Measurements from ENCODE around the gene KRT77. TPM values are rescaled to one million over a fixed set of nuclear protein-coding genes. Genes with fewer than 3 reads are reported as not detected.

The KRT77 gene
- total and polyA plus RNA-seq, 7 donors, result 0.01 to 0.04 TPM; not detected in 5

DNA sequence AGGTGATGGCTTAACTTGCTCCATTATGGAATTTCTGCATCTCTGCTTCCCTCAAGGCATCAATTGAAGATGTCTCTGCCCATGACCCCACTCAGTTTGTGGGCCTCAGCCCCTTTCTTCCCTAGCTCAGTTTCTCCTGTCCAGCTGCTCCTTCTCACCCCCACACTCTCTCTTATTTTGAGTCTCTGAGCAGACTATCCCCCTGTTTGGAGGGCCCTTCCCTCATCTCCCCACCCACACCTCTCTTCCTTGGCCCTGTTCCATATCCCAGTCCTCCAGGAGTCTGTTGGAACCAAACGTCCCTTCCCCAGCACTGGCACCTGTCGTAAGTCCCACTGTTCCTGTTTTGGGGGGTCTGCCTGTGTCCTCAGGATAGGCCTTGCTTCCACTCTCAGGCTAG, 14.8 kb downstream of the KRT77 start:
- TF ChIP-seq, protein P1, sequence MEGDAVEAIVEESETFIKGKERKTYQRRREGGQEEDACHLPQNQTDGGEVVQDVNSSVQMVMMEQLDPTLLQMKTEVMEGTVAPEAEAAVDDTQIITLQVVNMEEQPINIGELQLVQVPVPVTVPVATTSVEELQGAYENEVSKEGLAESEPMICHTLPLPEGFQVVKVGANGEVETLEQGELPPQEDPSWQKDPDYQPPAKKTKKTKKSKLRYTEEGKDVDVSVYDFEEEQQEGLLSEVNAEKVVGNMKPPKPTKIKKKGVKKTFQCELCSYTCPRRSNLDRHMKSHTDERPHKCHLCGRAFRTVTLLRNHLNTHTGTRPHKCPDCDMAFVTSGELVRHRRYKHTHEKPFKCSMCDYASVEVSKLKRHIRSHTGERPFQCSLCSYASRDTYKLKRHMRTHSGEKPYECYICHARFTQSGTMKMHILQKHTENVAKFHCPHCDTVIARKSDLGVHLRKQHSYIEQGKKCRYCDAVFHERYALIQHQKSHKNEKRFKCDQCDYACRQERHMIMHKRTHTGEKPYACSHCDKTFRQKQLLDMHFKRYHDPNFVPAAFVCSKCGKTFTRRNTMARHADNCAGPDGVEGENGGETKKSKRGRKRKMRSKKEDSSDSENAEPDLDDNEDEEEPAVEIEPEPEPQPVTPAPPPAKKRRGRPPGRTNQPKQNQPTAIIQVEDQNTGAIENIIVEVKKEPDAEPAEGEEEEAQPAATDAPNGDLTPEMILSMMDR (IDR thresholded peaks at IDR 0.05), result no peak
- peaks cover 0 to 55% (median 15%) of the 10 kb centered on the region in 3 donors for H3K27me3 ChIP-seq (ENCODE audit: insufficient read depth in 3 of 3, low read length in 2 of 3)
- ATAC-seq (no peak), DNase-seq (no peak)
- no peak overlapping the region for H3K27ac ChIP-seq
- intact Hi-C loops (cut with DNase I), result no loop called here
- H3K9me3 ChIP-seq, result no peaks in the 10 kb centered on the region
- 56 to 65% (median 64%) methylated on average over 2 of the region's 2 CpGs for WGBS, 3 donors
- no peak overlapping the region for H3K4me3 ChIP-seq
- H3K36me3 ChIP-seq (ENCODE audit: insufficient read depth in 1 of 2, low read depth in 1 of 2), result no peaks in the 10 kb centered on the region
- H3K4me1 ChIP-seq, result no peaks in the 10 kb centered on the region

DNA sequence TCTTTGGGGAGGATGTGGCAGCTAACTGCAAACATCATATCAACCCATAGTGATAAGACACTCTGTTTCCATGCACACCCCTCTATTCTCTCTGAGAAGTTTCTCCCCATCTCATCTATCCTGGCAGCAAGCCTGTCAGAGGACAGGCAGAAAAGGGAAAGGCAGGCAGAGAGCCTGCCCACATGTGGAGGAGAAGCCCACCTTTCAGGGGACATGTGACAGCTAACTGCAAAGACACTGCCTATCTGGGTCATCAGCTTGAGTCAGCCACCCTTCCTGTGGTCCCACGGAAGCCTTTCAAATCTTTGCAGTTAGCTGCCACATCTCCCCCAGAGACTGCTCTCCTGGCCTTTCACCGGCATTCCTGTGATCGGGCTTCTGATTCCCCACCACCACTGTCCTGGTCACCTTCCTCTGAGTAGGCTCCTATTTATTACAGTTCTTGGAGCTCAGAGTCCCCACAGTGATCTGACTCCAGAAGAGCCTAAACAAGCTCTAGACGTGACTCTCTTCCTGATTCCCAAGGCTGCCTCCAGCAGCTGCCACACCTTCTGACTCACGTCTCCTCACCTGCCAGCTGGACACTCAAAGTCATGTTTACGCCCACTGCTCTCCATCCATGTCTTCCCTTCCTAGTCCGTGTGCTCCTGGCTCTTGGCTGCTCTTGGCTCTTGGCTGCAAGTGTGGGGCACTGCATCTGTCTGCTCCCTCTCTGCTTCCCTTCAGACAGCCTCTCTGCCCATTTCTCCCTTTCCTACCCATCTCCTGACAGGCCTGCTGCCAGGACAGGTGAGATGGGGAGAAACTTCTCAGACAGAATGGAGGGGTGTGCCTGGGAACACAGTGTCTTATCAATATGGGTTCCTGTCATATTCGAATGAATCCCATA, 15.6 kb downstream of the KRT77 start:
- H3K4me3 ChIP-seq, result no peak overlapping the region
- 63 to 75% (median 66%) methylated on average over 8 of the region's 8 CpGs for WGBS, 3 donors
- peaks cover 0 to 50% (median 10%) of the 10 kb centered on the region in 3 donors for H3K27me3 ChIP-seq (ENCODE audit: insufficient read depth in 3 of 3, low read length in 2 of 3)
- H3K4me1 ChIP-seq, result no peaks in the 10 kb centered on the region
- intact Hi-C loops (cut with DNase I), result no loop called here
- no peak overlapping the region for H3K27ac ChIP-seq
- DNase-seq, result no peak
- TF ChIP-seq, protein P1 (IDR thresholded peaks at IDR 0.05), result no peak
- H3K9me3 ChIP-seq, result no peaks in the 10 kb centered on the region
- no peak for ATAC-seq
- H3K36me3 ChIP-seq (ENCODE audit: insufficient read depth in 1 of 2, low read depth in 1 of 2), result no peaks in the 10 kb centered on the region

DNA sequence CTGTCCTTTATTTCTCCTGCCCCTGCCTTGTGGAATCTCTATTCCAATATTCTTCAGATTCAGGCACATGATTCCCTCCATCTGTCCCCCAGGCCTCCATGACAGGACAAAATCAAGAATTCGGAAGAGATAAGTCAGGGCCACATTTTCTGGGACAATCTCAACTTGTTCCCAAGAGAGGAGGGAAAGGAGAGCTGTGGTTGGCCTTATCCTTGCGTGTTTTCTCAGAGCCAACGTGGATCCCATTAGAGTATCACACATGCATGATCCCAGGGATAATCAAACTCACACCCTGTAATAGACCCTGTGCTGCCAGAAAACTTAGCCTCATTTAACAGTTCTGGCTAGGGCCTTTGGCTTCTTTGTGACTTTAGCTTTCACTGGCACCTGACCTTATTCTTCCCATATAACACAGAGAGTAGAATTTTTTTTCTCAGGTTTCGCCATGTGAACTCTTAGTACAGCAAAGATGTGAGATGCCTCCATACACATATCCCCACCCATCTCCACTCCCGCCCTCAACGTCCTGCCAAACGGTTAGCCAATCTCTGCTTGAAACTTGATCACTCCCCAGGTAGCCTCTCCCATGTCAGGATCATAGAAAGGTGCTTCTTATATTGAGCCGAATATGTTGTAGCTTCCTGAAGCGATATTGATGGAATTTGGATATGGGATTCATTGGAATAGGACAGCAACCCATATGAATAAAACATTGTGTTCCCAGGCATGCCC, 16.4 kb downstream of the KRT77 start:
- ATAC-seq (no peak), DNase-seq (no peak)
- intact Hi-C loops (cut with DNase I), result no loop called here
- WGBS, 3 donors, result 67 to 75% (median 73%) methylated on average over 9 of the region's 9 CpGs
- H3K36me3 ChIP-seq (ENCODE audit: insufficient read depth in 1 of 2, low read depth in 1 of 2), result no peaks in the 10 kb centered on the region
- H3K4me3 ChIP-seq, result no peak overlapping the region
- H3K9me3 ChIP-seq, result no peaks in the 10 kb centered on the region
- peaks cover 0 to 42% (median 5%) of the 10 kb centered on the region in 3 donors for H3K27me3 ChIP-seq (ENCODE audit: insufficient read depth in 3 of 3, low read length in 2 of 3)
- no peak overlapping the region for H3K27ac ChIP-seq
- TF ChIP-seq, protein P1 (IDR thresholded peaks at IDR 0.05), result no peak
- no peaks in the 10 kb centered on the region for H3K4me1 ChIP-seq

DNA sequence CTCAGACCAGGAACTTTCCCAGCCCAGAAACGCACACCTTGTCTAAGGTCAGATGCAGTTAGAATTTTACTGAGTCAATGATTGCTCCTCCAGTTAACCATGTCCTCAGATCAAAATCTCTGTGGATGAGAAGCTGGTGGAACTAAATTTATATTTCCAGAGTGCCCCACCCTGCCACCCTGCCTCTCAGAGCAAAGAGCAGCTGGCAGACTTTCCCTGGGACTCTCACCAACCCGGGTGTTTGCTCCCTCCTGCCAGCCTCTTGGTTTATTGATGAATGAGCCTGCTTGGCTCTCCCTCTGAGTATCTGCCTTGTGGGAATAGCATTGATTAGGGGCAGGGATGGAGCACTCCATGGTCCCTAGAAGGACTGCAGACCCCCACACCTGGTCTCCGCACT, 17.3 kb downstream of the KRT77 start:
- Histone ChIP-seq H3K27me3 (ENCODE audit: insufficient read depth in 3 of 3, low read length in 2 of 3) (peaks cover 0 to 33% (median 4%) of the 10 kb centered on the region in 3 donors), H3K4me3 (no peak overlapping the region), H3K4me1 (no peaks in the 10 kb centered on the region), H3K9me3 (no peaks in the 10 kb centered on the region), H3K36me3 (ENCODE audit: insufficient read depth in 1 of 2, low read depth in 1 of 2) (no peaks in the 10 kb centered on the region), H3K27ac (no peak overlapping the region)
- 66 to 71% (median 68%) methylated on average over 3 of the region's 3 CpGs for WGBS, 3 donors
- ATAC-seq, result no peak
- intact Hi-C loops (cut with DNase I), result no loop called here
- DNase-seq, result no peak
- TF ChIP-seq, protein P1 (IDR thresholded peaks at IDR 0.05), result no peak
